CD4-positive, alpha-beta T cell treated with Interleukin-10 for 1 hour (primary cell): Measurements from ENCODE around the gene PRR14L.
"Not testable (repeated sequence)": the region's sequence is repeated elsewhere in the genome, so short reads cannot be mapped to it uniquely, and the experiment has no call there.

Source experiments
- DNase-seq: peaks from one replicate; pipeline ENCODE4 v3.0.0-alpha.2; 2020

Gene PRR14L

GRCh38 chr22:31739795-31740201 lies 10.1 kb downstream of the PRR14L start:
- no peak for DNase-seq

DNA sequence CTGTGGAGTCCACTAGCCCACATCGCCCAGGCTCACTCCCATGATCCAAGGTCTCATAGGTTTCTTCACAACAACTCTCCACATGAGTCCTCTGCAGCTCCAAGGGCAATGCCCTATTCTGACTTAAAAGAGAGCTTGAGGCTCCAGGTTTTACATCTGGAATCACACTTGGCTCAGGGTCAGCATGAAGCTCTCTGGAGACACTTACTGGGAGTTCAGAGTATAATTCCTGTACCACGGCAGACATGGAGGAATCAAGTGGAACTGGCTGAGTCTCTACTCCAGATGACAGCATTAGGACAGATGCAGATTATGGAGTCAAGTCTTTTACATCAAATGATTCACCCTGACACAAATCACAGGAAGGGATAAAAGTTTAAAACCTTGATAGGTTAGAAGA lies 11.4 kb downstream of the PRR14L start:
- DNase-seq = no peak

DNA sequence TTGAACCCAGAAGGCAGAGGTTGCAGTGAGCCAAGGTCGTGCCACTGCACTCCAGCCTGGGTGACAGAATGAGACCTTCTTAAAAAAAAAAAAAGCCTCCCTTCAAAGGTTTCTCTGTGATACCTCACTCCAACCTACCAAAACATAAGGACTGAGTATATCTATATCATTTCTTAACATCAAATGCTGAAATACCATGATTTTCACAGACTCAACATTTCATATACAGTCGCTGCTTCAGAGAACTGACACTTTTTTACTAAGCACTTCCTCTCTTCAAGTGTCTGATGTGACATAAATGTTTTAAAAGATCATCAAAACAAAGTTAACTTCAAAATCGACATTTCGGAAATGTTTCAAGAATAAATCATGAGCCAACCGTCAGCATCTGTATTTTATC lies 12.0 kb downstream of the PRR14L start:
- DNase-seq = no peak

- DNase-seq = no peak
Observed at GRCh38 chr22:31736458-31736857, 13.5 kb downstream of the PRR14L start.

DNA sequence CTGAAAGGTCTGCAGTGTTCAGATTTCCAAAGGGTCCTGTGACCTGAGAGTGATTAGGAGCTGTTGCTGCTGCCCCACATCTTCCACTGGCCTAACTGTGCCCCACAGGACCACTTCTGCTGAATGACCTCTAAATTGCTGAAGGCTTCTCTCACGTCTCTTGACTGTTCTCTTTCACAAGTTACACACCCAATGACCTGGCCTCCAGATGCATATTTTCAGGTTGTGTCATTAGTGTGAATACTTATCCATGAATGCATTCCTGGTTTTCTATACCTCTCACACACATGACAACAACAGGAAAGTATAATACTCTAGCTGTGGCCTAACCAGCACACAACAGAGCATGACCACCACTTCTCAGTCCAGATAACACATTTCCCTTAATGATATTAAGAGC lies 15.4 kb downstream of the PRR14L start:
- DNase-seq = no peak

DNA sequence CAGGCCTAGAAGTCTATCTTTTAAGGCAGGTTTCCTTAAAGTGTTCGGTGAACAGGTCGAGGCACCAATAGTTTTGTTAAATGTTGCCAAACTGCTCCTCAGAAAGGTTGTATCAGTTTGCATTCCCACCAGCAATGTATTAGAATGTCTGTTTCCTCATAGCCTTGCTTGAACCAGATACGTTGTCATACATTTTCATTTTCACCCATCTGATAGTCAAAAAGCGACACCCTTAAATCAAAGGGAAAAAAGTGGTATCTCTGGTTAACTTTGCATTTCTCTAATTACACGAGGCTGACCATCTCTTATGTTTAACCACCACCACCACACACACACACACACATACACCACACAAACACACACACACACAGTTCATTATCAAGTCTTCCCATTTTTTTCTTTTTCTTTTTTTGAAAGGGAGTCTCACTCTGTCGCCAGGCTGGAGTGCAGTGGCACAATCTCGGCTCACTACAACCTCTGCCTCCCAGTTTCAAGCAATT lies 16.3 kb downstream of the PRR14L start:
- no peak for DNase-seq

DNA sequence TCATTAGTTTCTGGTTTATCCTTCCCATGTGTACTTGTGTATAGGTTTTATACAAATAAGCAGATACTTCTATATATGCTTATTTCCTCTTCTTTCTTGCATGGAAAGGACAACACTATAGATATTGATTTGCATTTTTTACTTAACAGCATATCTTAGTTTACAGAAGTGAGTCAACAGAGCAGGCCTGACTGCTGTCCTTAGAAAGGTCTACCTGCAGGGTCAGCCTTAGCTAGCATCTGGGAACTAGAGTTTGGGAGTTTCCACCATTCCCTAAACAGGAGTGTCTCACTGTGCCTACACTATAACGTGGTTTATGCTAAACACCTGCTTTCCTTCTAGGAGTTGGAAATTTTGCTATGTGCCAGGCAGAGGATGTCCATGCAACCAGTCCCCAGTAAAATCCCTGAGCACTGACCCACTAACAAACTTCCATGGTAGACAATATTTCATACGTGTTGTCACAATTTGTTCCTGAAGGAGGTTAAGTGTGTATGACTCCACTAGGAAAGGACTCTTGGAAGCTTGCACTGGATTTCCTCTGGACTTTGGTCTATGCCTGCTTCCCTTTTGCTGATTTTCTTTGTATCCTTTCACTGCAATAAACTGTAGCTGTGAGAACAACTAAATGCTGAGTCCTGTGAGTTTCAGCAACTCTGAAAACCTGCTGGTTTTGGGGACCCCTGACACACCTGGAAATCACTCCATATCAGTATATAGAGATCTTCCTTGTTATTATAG lies 17.7 kb downstream of the PRR14L start:
- DNase-seq = no peak

DNA sequence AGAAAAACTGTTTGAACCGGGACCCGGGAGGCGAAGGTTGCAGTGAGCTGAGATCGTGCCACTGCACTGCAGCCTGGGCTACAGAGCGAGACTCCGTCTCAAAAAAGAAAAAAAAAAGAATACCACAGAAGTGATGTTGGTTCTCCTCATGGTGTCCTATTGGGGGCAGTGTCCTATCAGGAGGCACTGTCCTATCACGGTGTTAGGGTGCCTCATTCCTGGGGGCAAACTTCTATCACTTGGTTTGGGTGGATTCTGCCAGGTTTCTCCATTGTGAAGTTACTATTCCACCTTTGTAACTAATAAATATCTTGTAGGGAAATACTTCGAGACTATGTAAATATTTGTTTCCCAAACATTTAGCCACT lies 19.6 kb downstream of the PRR14L start:
- no peak for DNase-seq

GRCh38 chr22:31728857-31729256 lies 21.1 kb downstream of the PRR14L start:
- DNase-seq = no peak

- no peak for DNase-seq
Observed at GRCh38 chr22:31726692-31727091, 23.2 kb downstream of the PRR14L start.

GRCh38 chr22:31723723-31724122 lies 26.2 kb downstream of the PRR14L start:
- no peak for DNase-seq

DNA sequence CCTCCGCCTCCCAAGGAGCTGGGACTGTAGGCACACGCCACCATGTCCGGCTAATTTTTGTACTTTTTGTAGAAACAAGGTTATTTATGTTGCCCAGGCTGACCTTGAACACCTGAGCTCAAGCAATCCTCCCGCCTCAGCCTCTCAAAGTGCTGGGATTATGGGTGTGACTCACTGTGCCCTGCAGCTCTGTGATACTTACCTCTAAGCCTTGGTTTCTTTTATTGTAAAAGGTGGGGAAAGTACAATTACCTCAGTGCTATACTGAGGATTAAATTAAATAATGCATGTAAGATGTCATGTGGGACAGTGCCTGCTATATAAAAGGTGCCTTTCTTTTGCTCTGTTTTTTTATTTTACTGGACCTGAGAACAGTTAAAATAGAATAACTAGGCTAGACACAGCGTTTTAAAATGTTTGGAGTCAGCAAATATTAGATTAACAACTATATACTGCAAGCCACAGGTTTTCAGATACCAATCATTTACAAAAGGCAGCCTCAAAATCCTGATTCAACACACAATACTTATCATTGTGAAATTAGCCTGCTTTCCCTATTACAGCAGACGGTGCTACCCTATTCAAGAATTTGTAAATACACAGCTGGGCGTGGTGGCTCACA lies 30.0 kb downstream of the PRR14L start:
- DNase-seq = no peak

DNA sequence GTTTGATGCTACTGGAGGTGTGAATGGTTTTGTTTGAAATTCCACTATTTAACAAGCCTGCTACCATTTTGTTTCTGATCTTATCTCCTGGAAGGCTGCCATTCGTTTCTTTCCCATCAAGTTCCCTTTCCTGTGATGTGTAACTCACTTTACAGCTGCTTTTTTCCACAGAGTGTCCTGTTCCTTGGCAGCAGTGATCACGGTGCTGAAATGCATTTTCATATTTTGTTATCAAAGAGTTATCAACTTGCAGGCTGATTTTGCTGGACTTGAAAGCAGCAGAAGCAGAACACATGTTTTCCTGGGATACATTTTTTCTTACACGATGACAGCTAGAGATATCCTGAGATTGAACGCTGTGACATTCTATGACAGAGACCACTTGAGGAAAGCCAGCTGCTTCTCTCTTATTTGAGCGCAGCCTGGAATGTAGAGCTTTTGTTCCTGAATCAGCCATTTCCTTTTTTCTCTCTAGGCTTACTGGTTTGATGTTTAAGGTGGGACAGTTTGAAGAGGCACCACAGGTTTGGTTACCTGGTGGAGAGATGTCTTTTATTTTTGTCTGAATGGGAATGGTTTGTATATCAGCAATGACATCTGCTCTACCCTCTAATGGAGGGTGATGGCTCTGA lies 34.7 kb downstream of the PRR14L start:
- DNase-seq = no peak

GRCh38 chr22:31711226-31711625 lies 38.7 kb downstream of the PRR14L start:
- DNase-seq = not testable (repeated sequence)

- DNase-seq = no peak
Observed at GRCh38 chr22:31707519-31707918, 42.4 kb downstream of the PRR14L start.

DNA sequence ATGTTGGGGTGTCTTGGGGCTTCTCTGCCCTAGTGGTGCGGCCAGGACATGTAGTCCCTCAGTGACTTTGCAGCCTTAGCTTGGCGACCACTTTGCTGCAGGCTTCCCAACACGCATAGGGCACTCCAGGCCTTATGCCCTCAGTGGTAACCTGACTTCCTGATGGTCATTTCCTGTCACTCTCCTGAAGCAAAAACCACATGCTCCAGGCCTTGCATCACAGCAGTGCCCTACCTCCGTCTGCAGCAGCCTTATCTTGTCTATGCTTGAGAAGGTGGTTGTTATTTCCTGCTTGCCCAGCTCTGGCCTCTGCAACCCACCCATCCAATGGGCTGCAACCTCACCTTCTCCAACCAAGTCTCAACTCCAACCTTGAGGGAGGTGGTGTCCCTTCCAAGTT lies 54.5 kb downstream of the PRR14L start:
- no peak for DNase-seq

- not testable (repeated sequence) for DNase-seq
Observed at GRCh38 chr22:31694046-31694445, 55.9 kb downstream of the PRR14L start.

DNA sequence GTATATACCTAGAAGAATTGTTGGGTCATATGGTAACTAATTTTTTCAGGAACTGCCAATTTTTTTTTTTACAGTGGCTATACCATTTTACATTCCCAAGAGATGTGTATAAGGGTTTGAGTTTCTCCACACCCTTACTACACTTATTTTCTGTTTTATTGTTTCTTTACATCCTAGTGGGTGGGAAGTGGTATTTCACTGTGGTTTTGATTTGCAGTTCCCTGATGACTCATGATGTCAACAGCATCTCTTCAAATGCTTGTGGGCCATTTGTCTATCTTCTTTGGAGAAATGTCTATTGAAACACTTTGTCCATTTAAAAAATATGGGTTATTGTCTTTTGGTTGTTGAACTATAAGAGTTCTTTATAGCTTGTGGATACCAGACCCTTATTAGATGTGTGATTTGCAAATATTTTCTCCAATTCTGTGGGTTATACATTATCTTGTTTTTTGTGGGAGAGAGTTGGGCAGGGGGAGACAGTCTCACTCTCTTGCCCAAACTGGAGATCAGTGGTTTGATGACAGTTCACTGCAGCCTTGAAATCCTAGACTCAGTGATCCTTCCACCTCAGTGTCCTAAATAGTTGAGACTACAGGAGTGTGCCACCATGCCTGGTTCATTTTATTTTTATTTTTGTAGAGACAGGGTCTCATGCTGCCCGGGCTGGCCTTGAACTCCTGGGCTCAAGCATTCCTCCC lies 57.6 kb downstream of the PRR14L start:
- peak; percentile 33 for DNase-seq

- no peak for DNase-seq
Observed at GRCh38 chr22:31691408-31691807, 58.5 kb downstream of the PRR14L start.

DNA sequence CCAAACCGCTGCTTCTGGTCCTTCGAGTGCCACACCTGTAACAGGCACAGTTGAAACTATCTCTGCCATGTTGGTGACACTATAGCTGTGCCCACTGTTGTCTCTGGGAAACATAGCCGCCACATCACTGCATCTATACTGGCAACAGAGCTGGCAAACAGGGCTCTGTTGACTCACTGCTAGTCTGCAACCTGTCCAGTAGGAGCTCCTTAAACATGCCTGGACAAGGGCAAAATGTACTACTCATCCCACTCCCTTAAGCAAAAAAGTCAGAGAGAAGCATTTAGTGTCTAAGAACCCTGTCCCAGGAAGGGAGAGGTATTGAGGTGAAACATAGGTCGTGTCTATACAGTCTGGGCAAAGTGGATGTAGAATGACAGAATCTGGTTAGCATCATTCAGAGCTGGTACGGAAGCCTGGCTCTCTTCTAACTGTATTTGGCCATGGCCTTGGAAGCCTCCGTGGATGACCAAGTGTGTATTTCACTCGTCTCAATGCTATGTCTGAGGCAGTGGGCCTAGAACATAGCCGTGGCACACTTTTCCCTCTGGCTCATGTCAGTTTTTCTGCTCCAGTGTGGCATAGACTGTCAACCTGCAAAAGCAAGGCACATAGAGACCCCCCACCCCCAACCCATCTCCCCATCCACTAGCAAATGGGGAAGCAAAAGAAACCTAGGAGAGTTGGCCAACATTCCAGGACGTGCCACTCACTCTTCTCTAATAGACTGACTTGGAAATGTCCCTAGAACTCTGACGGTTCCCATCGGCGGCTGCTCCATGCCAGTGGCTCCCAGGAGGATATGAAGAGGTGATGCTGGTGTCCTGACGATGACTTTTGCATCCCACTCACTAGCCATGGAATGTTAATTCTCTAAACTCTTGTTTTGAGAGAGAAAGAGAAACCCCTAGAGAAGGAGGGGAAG lies 66.5 kb downstream of the PRR14L start:
- DNase-seq = no peak

DNA sequence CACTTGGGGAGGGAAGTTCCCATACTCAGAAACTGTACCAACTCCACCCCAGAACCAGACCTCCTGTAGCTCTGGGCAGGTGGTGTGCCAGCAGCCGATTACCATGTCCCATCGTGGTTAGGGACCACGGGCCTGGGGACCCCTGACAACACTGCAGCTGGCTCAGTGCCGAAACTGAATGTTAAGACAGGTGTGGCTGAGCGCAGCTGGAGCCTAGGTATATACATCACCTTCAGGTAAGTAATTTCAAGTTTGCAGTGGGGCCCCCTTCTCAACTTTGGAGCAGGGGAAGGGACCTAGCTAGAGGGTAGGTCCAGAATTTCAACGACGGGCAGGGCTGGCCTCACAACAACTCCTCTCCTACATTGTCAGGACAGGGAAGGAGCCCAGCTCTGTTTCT lies 67.2 kb downstream of the PRR14L start:
- DNase-seq = no peak
